ENCODE data around the gene ARAP1. TPM values are rescaled to one million over a fixed set of nuclear protein-coding genes. Genes with fewer than 3 reads are reported as not detected.
A peak's percentile ranks its signal among the peaks of the same experiment; 100 is the strongest.

The ARAP1 gene
- total RNA-seq, 2 donors from 2014 or later: 70.4 to 89.8 TPM

GRCh38 chr11:72716788-72717435, 35.3 kb downstream of the ARAP1 start:
- Histone ChIP-seq H3K4me1 (peaks cover 18% of the 10 kb centered on the region), H3K9ac (ENCODE audit: low read depth in 2 of 2, low read length in 2 of 2) (no peak overlapping the region), H3K36me3 (no peaks in the 10 kb centered on the region), H3K27me3 (no peaks in the 10 kb centered on the region), H3K9me3 (no peaks in the 10 kb centered on the region), H3K4me3 (no peak overlapping the region), H3K27ac (no peak overlapping the region)
- no peak for TF ChIP-seq CTCF (IDR thresholded peaks at IDR 0.05)
- intact Hi-C loops (cut with DNase I): no loop called here
- no peak for DNase-seq

GRCh38 chr11:72716290-72716689, 35.9 kb downstream of the ARAP1 start:
- Histone ChIP-seq H3K9me3 (no peaks in the 10 kb centered on the region), H3K27me3 (no peaks in the 10 kb centered on the region), H3K4me3 (no peak overlapping the region), H3K4me1 (peaks cover 18% of the 10 kb centered on the region), H3K9ac (ENCODE audit: low read depth in 2 of 2, low read length in 2 of 2) (no peak overlapping the region), H3K27ac (no peak overlapping the region), H3K36me3 (no peaks in the 10 kb centered on the region)
- intact Hi-C loops (cut with DNase I): no loop called here
- DNase-seq: no peak
- no peak for TF ChIP-seq CTCF (IDR thresholded peaks at IDR 0.05)

GRCh38 chr11:72712841-72713240, 39.4 kb downstream of the ARAP1 start:
- Histone ChIP-seq H3K4me1 (no peaks in the 10 kb centered on the region), H3K36me3 (peaks cover 5% of the 10 kb centered on the region), H3K9me3 (no peaks in the 10 kb centered on the region), H3K27ac (no peak overlapping the region), H3K4me3 (no peak overlapping the region), H3K9ac (ENCODE audit: low read depth in 2 of 2, low read length in 2 of 2) (no peak overlapping the region), H3K27me3 (no peaks in the 10 kb centered on the region)
- DNase-seq: no peak
- TF ChIP-seq CTCF (IDR thresholded peaks at IDR 0.05): no peak
- intact Hi-C loops (cut with DNase I): no loop called here

- Histone ChIP-seq H3K4me1 (no peaks in the 10 kb centered on the region), H3K9me3 (no peaks in the 10 kb centered on the region), H3K9ac (ENCODE audit: low read depth in 2 of 2, low read length in 2 of 2) (no peak overlapping the region), H3K27ac (no peak overlapping the region), H3K36me3 (peaks cover 5% of the 10 kb centered on the region), H3K27me3 (no peaks in the 10 kb centered on the region), H3K4me3 (no peak overlapping the region)
- intact Hi-C loops (cut with DNase I): no loop called here
- no peak for TF ChIP-seq CTCF (IDR thresholded peaks at IDR 0.05)
- peak; percentile 42 for DNase-seq
Observed at GRCh38 chr11:72712168-72712751, 39.9 kb downstream of the ARAP1 start.

- H3K36me3 ChIP-seq: peaks cover 5% of the 10 kb centered on the region
- no peak overlapping the region for H3K4me3 ChIP-seq
- TF ChIP-seq CTCF (IDR thresholded peaks at IDR 0.05): no peak
- H3K4me1 ChIP-seq: no peaks in the 10 kb centered on the region
- no peaks in the 10 kb centered on the region for H3K27me3 ChIP-seq
- H3K9ac ChIP-seq (ENCODE audit: low read depth in 2 of 2, low read length in 2 of 2): no peak overlapping the region
- H3K9me3 ChIP-seq: no peaks in the 10 kb centered on the region
- no peak for DNase-seq
- no peak overlapping the region for H3K27ac ChIP-seq
- intact Hi-C loops (cut with DNase I): no loop called here
Observed at GRCh38 chr11:72711141-72711540, 41.1 kb downstream of the ARAP1 start.

Data from colonic mucosa (tissue), 4 donors.